ENCODE measurements around the gene PRSS33.

- TF ChIP-seq POLR2A (IDR thresholded peaks at IDR 0.05) (no peak), POLR2AphosphoS5 (IDR thresholded peaks at IDR 0.05) (no peak)
- TF ChIP-seq, protein P1, sequence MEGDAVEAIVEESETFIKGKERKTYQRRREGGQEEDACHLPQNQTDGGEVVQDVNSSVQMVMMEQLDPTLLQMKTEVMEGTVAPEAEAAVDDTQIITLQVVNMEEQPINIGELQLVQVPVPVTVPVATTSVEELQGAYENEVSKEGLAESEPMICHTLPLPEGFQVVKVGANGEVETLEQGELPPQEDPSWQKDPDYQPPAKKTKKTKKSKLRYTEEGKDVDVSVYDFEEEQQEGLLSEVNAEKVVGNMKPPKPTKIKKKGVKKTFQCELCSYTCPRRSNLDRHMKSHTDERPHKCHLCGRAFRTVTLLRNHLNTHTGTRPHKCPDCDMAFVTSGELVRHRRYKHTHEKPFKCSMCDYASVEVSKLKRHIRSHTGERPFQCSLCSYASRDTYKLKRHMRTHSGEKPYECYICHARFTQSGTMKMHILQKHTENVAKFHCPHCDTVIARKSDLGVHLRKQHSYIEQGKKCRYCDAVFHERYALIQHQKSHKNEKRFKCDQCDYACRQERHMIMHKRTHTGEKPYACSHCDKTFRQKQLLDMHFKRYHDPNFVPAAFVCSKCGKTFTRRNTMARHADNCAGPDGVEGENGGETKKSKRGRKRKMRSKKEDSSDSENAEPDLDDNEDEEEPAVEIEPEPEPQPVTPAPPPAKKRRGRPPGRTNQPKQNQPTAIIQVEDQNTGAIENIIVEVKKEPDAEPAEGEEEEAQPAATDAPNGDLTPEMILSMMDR (IDR thresholded peaks at IDR 0.05) = no peak
These were observed 11.4 kb upstream of the PRSS33 start for GRCh38 chr16:2798723-2799204.
